Mesendoderm (in vitro differentiated cells): ENCODE results near the gene GNAT3.
A peak's percentile ranks its signal among the peaks of the same experiment; 100 is the strongest.

Experiments used
- DNase-seq: peaks from one replicate; pipeline ENCODE4 v3.0.0; 2013
- H2AK5ac ChIP-seq: 2 replicates; pipeline ENCODE4 v1.6.1; 2013; ENCODE audit warnings: low read length, inconsistent platforms
- H2BK120ac ChIP-seq: 2 replicates; pipeline ENCODE4 v1.6.1; 2013; ENCODE audit warnings: low read depth, mild to moderate bottlenecking, low read length, moderate library complexity, mixed read lengths
- H2BK15ac ChIP-seq: replicated peaks from 2 replicates; pipeline ENCODE4 v1.6.1; 2013; ENCODE audit warnings: low read depth, mild to moderate bottlenecking, moderate library complexity
- H2BK5ac ChIP-seq: 2 replicates; pipeline ENCODE4 v1.6.1; 2013; ENCODE audit warnings: low read length, inconsistent platforms
- H3K18ac ChIP-seq: 2 replicates; pipeline ENCODE4 v1.6.1; 2013; ENCODE audit warnings: mild to moderate bottlenecking, low read length, mixed read lengths
- H3K23ac ChIP-seq: one replicate; pipeline ENCODE4 v1.6.1; 2013; ENCODE audit warnings: low read length
- H3K27ac ChIP-seq: 2 replicates; pipeline ENCODE4 v1.5.1; 2013; ENCODE audit warnings: low read depth, mild to moderate bottlenecking, inconsistent platforms, low read length, moderate library complexity
- H3K27me3 ChIP-seq: 2 replicates; pipeline ENCODE4 v1.6.1; 2013; ENCODE audit warnings: low read length, control low read depth, mild to moderate bottlenecking, inconsistent platforms; ENCODE audit not compliant: insufficient read depth, poor library complexity
- H3K36me3 ChIP-seq: 2 replicates; pipeline ENCODE4 v1.6.1; 2013; ENCODE audit warnings: low read length, inconsistent platforms; ENCODE audit not compliant: control insufficient read depth, insufficient read depth
- H3K4ac ChIP-seq: one replicate; pipeline ENCODE4 v1.6.1; 2013; ENCODE audit warnings: low read depth, mild to moderate bottlenecking, low read length, moderate library complexity
- H3K4me1 ChIP-seq: 2 replicates; pipeline ENCODE4 v1.6.1; 2013; ENCODE audit warnings: low read depth, low read length, inconsistent platforms; ENCODE audit not compliant: control insufficient read depth
- H3K4me2 ChIP-seq: 2 replicates; pipeline ENCODE4 v1.6.1; 2013; ENCODE audit warnings: low read length
- H3K4me3 ChIP-seq: 2 replicates; pipeline ENCODE4 v1.5.1; 2013; ENCODE audit warnings: mild to moderate bottlenecking, low read length
- H3K56ac ChIP-seq: one replicate; pipeline ENCODE4 v1.6.1; 2013; ENCODE audit warnings: low read length
- H3K79me1 ChIP-seq: 2 replicates; pipeline ENCODE4 v1.6.1; 2013; ENCODE audit warnings: low read length, inconsistent platforms
- H3K79me2 ChIP-seq: 2 replicates; pipeline ENCODE4 v1.6.1; 2013; ENCODE audit warnings: mild to moderate bottlenecking, low read length; ENCODE audit not compliant: control insufficient read depth, insufficient read depth
- H3K9ac ChIP-seq: 2 replicates; pipeline ENCODE4 v1.6.1; 2013; ENCODE audit warnings: low read length, inconsistent platforms
- H4K5ac ChIP-seq: one replicate; pipeline ENCODE4 v1.6.1; 2013; ENCODE audit warnings: low read length
- H4K8ac ChIP-seq: one replicate; pipeline ENCODE4 v1.6.1; 2013; ENCODE audit warnings: low read depth, mild to moderate bottlenecking, control low read depth, low read length, moderate library complexity
- WGBS: extraction: QIAGEN DNeasy Blood & Tissue Kit; methylation state at CpG from one replicate; pipeline ENCODE4 v1.1.7; 2013; ENCODE audit warnings: low lambda C conversion rate, missing lambda C conversion rate; ENCODE audit not compliant: insufficient coverage; ENCODE audit errors: extremely low coverage; 5-methylcytosine and 5-hydroxymethylcytosine counted together

Gene GNAT3

GRCh38 chr7:80468931-80469714 lies 42.7 kb downstream of the GNAT3 start:
- Histone ChIP-seq H3K4me3 (no peak overlapping the region), H2BK120ac (no peak overlapping the region), H3K79me1 (no peaks in the 10 kb centered on the region), H3K9ac (no peak overlapping the region), H3K23ac (no peak overlapping the region), H2BK15ac (no peak overlapping the region), H3K36me3 (no peaks in the 10 kb centered on the region), H3K4ac (no peak overlapping the region), H4K8ac (no peak overlapping the region), H3K27ac (no peak overlapping the region), H3K27me3 (no peaks in the 10 kb centered on the region), H3K4me2 (no peak overlapping the region), H4K5ac (no peak overlapping the region), H3K18ac (no peak overlapping the region), H3K56ac (no peak overlapping the region), H3K4me1 (no peaks in the 10 kb centered on the region), H2AK5ac (no peak overlapping the region), H3K79me2 (no peaks in the 10 kb centered on the region), H2BK5ac (no peak overlapping the region)
- DNase-seq = no peak
- WGBS = no CpG with 5 or more reads among the region's 3 CpGs

GRCh38 chr7:80467069-80467468 lies 44.8 kb downstream of the GNAT3 start:
- Histone ChIP-seq H3K23ac (no peak overlapping the region), H4K5ac (no peak overlapping the region), H4K8ac (no peak overlapping the region), H2BK15ac (no peak overlapping the region), H3K4me2 (no peak overlapping the region), H3K4me3 (no peak overlapping the region), H3K79me1 (no peaks in the 10 kb centered on the region), H2AK5ac (no peak overlapping the region), H3K4me1 (no peaks in the 10 kb centered on the region), H3K9ac (no peak overlapping the region), H3K4ac (no peak overlapping the region), H2BK120ac (no peak overlapping the region), H3K27me3 (no peaks in the 10 kb centered on the region), H3K36me3 (no peaks in the 10 kb centered on the region), H3K56ac (no peak overlapping the region), H2BK5ac (no peak overlapping the region), H3K79me2 (no peaks in the 10 kb centered on the region), H3K18ac (no peak overlapping the region), H3K27ac (no peak overlapping the region)
- WGBS = no CpG with 5 or more reads among the region's 3 CpGs
- DNase-seq = no peak

- no peak overlapping the region for H3K23ac ChIP-seq
- no peak overlapping the region for H2AK5ac ChIP-seq
- no peak overlapping the region for H3K56ac ChIP-seq
- no peak overlapping the region for H2BK120ac ChIP-seq
- H2BK15ac ChIP-seq = no peak overlapping the region
- no peak overlapping the region for H3K18ac ChIP-seq
- H3K4me1 ChIP-seq = no peaks in the 10 kb centered on the region
- no peaks in the 10 kb centered on the region for H3K27me3 ChIP-seq
- WGBS = no CpG with 5 or more reads among the region's 1 CpG
- H4K5ac ChIP-seq = no peak overlapping the region
- H3K79me1 ChIP-seq = no peaks in the 10 kb centered on the region
- H3K9ac ChIP-seq = no peak overlapping the region
- no peaks in the 10 kb centered on the region for H3K79me2 ChIP-seq
- H3K4ac ChIP-seq = no peak overlapping the region
- H3K36me3 ChIP-seq = no peaks in the 10 kb centered on the region
- H2BK5ac ChIP-seq = no peak overlapping the region
- H3K4me3 ChIP-seq = no peak overlapping the region
- DNase-seq = peak; percentile 10
- no peak overlapping the region for H3K4me2 ChIP-seq
- no peak overlapping the region for H3K27ac ChIP-seq
- no peak overlapping the region for H4K8ac ChIP-seq
Observed at GRCh38 chr7:80466636-80467035, 45.2 kb downstream of the GNAT3 start.

- H3K79me1 ChIP-seq = no peaks in the 10 kb centered on the region
Observed at GRCh38 chr7:80464211-80464610, 47.7 kb downstream of the GNAT3 start.

GRCh38 chr7:80463272-80463920 lies 48.5 kb downstream of the GNAT3 start:
- no peaks in the 10 kb centered on the region for H3K36me3 ChIP-seq
- H3K4me2 ChIP-seq = no peak overlapping the region
- H3K23ac ChIP-seq = no peak overlapping the region
- no peak overlapping the region for H3K18ac ChIP-seq
- H2BK5ac ChIP-seq = no peak overlapping the region
- H3K79me2 ChIP-seq = no peaks in the 10 kb centered on the region
- no peak overlapping the region for H2BK120ac ChIP-seq
- H3K79me1 ChIP-seq = no peaks in the 10 kb centered on the region
- no peak for DNase-seq
- no peak overlapping the region for H4K5ac ChIP-seq
- H3K4me1 ChIP-seq = no peaks in the 10 kb centered on the region
- no peak overlapping the region for H4K8ac ChIP-seq
- no peak overlapping the region for H3K27ac ChIP-seq
- H3K4me3 ChIP-seq = no peak overlapping the region
- H3K56ac ChIP-seq = no peak overlapping the region
- whole genome bisulfite sequencing = no CpG with 5 or more reads among the region's 4 CpGs
- H3K4ac ChIP-seq = no peak overlapping the region
- H3K27me3 ChIP-seq = no peaks in the 10 kb centered on the region
- no peak overlapping the region for H2AK5ac ChIP-seq
- no peak overlapping the region for H2BK15ac ChIP-seq
- no peak overlapping the region for H3K9ac ChIP-seq

More at GRCh38 chr7:80464211-80464610, 47.7 kb downstream of the GNAT3 start:
- no peak overlapping the region for H3K23ac ChIP-seq
- no peaks in the 10 kb centered on the region for H3K4me1 ChIP-seq
- no peak overlapping the region for H4K8ac ChIP-seq
- no peaks in the 10 kb centered on the region for H3K36me3 ChIP-seq
- no peak overlapping the region for H3K4me2 ChIP-seq
- H2AK5ac ChIP-seq = no peak overlapping the region
- no peak overlapping the region for H2BK120ac ChIP-seq
- H3K79me2 ChIP-seq = no peaks in the 10 kb centered on the region
- no peak overlapping the region for H2BK15ac ChIP-seq
- no peak overlapping the region for H3K4ac ChIP-seq
- no peaks in the 10 kb centered on the region for H3K27me3 ChIP-seq
- no peak overlapping the region for H3K27ac ChIP-seq
- H2BK5ac ChIP-seq = no peak overlapping the region
- H3K9ac ChIP-seq = no peak overlapping the region
- no peak overlapping the region for H3K56ac ChIP-seq
- H4K5ac ChIP-seq = no peak overlapping the region
- no peak overlapping the region for H3K18ac ChIP-seq
- peak; percentile 10 for DNase-seq
- no peak overlapping the region for H3K4me3 ChIP-seq
